NK-92 treated with Interleukin-12 subunit alpha and Interleukin-12 subunit beta, amount 100 ng/mL, for 24 hours (cell line): ENCODE results near the gene WWTR1.

Experiments used
- DNase-seq: peaks from one replicate; lab custom pipeline; 2025; lab: John Stamatoyannopoulos, UW

Gene WWTR1

GRCh38 chr3:149532489-149533180 lies 125.2 kb downstream of the WWTR1 start:
- no peak for DNase-seq

GRCh38 chr3:149529099-149529498 lies 128.7 kb downstream of the WWTR1 start:
- DNase-seq: no peak

- no peak for DNase-seq
Measured at GRCh38 chr3:149528340-149528650, 129.5 kb downstream of the WWTR1 start.

GRCh38 chr3:149527531-149528339 lies 130.1 kb downstream of the WWTR1 start:
- no peak for DNase-seq

GRCh38 chr3:149523512-149524299 lies 134.1 kb downstream of the WWTR1 start:
- DNase-seq: no peak

- DNase-seq: no peak
Measured at GRCh38 chr3:149519912-149520311, 137.9 kb downstream of the WWTR1 start.

GRCh38 chr3:149516920-149517319 lies 140.9 kb downstream of the WWTR1 start:
- DNase-seq: no peak

- DNase-seq: no peak
Measured at GRCh38 chr3:149515249-149515648, 142.6 kb downstream of the WWTR1 start.

- DNase-seq: no peak
Measured at GRCh38 chr3:149514471-149514870, 143.4 kb downstream of the WWTR1 start.

- DNase-seq: peak; percentile 51
Measured at GRCh38 chr3:149512073-149512782, 145.6 kb downstream of the WWTR1 start.

GRCh38 chr3:149511040-149511626 lies 146.7 kb downstream of the WWTR1 start:
- no peak for DNase-seq

GRCh38 chr3:149510480-149510879 lies 147.3 kb downstream of the WWTR1 start:
- no peak for DNase-seq

GRCh38 chr3:149509526-149509925 lies 148.3 kb downstream of the WWTR1 start:
- DNase-seq: no peak

GRCh38 chr3:149507491-149508324 lies 150.1 kb downstream of the WWTR1 start:
- DNase-seq: peak; percentile 81

- DNase-seq: no peak
Measured at GRCh38 chr3:149506965-149507364, 150.9 kb downstream of the WWTR1 start.

- DNase-seq: no peak
Measured at GRCh38 chr3:149506540-149506939, 151.3 kb downstream of the WWTR1 start.

- no peak for DNase-seq
Measured at GRCh38 chr3:149502438-149502837, 155.4 kb downstream of the WWTR1 start.

GRCh38 chr3:149501524-149501923 lies 156.3 kb downstream of the WWTR1 start:
- DNase-seq: no peak

- DNase-seq: no peak
Measured at GRCh38 chr3:149497966-149498670, 159.7 kb downstream of the WWTR1 start.

GRCh38 chr3:149496891-149497290 lies 160.9 kb downstream of the WWTR1 start:
- DNase-seq: no peak
